NK-92 treated with Interleukin-12 subunit alpha and Interleukin-12 subunit beta, amount 100 ng/mL, for 24 hours (cell line): ENCODE results near the gene GBP3.
"Not testable (repeated sequence)": the region's sequence is repeated elsewhere in the genome, so short reads cannot be mapped to it uniquely, and the experiment has no call there.

Experiments used
- DNase-seq: peaks from one replicate; lab custom pipeline; 2025; lab: John Stamatoyannopoulos, UW

Gene GBP3

DNA sequence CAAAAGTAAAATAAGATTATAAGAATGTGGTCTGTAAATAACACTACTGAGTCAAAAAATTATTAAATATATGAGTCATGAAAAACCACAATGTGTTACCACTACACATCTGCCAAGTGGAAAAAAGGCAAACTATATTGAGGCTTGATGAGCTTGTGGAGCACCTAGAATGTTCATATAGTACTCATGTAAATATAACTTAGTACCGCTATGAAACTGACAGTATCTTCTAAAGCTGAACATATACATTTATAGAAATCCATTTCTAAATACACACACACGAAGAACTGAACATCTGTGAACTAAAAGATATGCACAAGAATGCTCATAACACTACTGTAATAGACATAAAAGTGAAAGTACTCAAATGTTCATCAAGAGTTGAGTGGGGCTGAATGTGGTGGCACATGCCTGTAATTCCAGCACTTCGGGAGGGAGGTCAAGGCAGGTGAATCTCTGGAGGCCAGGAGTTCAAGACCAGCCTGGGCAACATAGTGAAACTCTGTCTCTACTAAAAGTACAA, 18.5 kb upstream of the GBP3 start:
- no peak for DNase-seq

DNA sequence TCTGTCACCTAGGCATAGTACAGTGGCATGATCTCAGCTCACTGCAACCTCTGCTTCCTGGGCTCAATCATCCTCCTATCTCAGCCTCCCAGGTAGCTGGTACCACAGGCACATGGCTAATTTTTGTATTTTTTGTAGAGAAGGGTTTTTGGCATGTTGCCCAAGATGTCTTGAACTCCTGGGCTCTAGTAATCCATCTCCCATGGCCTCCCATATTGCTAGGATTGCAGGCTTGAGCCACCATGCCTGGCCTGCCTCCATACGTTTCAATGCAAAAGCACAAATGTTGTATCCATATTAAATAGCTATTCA, 17.6 kb upstream of the GBP3 start:
- DNase-seq = no peak

DNA sequence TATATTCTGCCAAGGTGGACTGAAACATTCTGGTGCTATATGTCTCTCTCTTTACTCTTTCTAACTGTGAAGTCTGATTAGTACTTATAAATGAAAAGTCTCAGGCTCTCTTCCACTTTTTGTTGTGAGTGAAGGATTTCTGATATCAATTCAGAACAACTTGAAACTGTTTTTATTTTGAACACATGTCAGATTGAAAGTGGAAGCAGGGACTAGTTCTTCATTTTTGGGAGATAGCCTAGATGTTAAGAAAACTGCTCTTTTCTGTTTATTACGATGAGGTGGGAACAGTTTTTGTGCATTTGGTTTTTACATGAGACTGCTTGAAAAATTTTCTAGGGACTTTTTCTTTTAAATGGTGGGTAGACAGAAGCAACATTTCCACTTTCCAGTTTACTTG, 14.5 kb upstream of the GBP3 start:
- DNase-seq = no peak

DNA sequence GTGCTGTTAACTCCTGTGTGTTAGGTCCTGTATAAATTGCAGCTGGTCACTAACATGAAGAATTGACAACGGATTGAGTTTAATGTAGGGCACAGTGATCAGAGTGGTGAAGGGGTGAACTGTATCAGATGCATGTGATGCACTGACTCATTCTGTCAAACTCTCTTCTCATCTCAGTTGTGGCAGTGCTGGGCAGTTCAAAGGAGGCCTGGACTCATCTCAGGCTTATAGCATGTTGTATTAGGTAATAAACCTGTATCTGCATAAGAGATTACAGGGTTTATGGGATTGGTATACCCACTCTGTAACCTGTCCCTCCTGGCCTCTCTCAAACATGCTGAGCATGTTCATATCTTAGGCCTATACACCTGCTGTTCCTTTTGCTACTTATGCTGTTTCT, 12.4 kb upstream of the GBP3 start:
- no peak for DNase-seq

DNA sequence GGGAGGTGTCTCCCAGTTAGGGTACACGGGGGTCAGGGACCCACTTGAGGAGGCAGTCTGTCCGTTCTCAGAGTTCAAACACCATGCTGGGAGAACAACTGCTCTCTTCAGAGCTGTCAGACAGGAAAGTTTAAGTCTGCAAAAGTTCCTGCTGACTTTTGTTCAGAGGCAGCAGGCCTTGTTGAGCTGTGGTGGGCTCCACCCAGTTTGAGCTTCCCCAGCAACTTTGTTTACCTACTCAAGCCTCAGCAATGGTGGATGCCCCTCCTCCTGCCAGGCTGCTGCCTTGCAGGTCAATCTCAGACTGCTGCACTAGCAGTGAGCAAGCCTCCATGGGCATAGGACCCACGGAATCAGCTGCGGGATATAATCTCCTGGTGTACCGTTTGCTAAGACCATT, 11.3 kb upstream of the GBP3 start:
- DNase-seq = not testable (repeated sequence)

DNA sequence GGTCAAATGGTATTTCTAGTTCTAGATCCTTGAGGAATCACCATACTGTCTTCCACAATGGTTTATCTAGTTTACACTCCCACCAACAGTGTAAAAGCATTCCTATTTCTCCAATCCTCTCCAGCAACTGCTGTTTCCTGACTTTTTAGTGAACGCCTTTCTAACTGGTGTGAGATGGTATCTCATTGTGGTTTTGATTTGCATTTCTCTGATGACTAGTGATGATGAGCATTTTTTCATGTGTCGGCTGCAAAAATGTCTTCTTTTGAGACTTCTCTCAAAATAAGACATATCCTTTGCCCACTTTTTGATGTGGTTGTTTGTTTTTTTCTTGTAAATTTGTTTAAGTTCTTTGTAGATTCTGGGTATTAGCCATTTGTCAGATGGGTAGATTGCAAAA, 6.4 kb upstream of the GBP3 start:
- not testable (repeated sequence) for DNase-seq

DNA sequence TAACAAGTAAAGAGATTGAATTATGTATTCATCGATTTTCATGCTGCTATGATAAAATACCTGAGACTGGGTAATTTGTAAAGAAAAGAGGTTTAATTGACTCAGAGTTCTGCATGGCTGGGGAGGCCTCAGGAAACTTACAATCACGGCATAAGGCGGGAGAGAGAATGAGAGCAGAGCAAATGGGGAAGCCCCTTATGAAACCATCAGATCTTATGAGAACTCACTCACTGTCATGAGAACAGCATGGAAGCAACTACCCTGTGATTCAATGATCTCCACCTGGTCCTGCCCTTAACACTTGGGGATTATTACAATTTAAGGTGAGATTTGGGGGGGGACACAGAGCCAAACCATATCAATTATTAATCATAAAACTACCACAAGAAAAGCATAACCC, 3.3 kb upstream of the GBP3 start:
- no peak for DNase-seq

DNA sequence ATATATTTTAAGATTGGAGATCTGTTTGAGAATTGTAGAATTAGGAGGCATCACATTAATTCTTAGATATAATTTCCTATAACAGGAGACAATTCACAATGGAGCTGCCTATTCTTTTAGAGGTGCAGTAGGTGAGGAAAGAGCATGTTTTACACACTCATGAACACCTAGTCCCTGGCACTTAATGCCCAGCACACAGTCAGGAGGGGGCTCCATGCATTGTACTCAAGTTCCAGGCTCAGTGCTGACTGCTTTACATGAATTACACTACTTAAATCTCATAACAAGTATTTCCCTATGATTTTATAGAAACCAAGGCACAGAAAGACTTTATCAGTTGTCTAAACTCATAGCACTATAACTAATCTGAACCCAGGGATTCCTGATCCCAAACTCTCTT, 360 bp upstream of the GBP3 start:
- DNase-seq = no peak

DNA sequence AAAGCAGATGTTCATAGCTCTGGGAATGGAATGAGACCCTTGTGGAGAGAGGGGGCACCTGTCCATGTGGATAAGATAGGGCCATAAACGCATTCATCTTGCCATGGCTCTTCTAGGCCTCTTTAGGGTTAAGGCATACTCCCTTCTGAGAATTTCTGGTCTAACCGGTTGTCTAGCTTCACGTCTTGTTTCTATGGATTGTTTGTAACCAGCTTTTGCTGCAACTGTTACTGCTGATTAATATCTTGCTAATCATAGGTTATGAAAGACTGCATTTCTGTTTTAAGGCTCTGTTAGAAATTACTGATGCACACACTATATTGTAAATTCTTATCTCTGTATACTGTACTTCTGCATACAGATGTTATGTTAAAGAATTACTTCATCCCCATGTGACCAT, 4.3 kb downstream of the GBP3 start:
- DNase-seq = not testable (repeated sequence)

DNA sequence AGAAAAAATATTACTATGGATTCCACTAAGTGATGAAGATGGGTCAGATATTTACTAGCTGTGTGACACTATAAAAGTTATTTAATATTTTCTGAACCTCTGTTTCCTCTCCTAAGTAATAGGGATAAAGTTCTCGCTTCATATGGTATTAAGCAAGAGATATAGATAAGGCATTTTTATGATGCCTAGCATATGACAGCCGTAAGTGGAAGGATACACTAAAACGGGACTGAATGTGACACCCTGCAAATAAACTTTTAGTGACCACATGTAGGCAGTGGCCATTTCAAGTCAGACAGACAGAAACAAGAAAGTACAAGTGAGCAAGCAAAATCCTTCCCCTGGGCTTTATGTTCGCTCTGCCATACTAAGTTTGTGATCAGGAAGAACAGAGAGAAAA, 14.2 kb downstream of the GBP3 start:
- DNase-seq = no peak

DNA sequence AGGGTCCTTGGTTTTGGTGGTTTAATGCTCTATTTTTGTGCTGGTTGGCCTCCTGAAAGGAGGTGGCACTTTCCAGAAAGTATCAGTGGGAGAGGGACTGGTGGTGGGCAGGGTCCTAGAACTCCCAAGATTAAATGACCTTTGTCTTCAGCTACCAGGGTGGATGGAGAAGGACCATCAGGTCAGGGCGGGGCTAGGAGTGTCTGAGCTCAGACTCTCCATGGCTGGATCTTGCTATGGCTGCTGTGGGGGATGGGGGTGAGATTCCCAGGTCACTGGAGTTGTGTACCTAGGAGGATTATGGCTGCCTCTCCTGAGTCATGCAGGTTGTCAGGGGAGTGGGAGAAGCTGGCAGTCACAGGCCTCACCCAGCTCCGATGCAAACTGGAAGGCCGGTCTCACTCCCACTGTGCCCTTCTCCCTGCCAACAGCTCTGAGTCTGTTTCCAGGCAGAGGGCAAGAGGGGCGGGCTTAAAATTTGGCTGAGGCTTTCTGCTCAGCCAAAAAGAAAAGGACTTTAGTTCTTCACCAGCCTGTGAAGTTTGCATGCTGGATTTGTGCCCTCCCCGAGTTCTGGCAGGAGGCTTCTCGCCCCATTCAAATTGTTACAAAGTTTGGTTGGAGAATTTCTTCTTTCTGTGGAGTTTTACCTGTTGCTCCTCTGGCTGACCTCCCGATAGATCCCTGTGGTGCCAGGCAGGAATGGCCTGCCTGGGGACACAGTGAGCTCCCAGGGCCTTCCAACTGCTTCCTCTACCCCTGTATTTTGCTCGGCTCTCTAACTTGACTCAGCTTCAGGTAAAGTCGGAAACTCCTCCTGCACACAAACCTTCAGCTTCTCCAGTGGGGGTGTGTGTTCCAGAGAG, 17.1 kb downstream of the GBP3 start:
- no peak for DNase-seq

DNA sequence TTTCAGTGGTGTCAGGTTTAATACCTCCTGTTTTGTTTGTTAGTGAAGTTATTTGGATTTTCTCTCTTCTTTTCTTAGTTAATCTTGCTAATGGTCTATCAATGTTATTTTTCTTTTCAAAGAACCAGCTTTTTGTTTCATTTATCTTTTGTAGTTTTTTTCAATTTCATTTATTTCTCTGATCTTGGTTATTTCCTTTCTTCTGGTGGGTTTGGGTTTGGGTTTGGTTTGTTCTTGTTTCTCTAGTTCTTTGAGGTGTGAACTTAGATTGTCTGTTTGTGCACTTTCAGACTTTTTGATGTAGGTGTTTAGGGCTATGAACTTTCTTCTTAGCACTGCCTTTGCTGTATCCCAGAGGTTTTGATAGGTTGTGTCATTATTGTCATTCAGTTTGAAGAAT, 20.5 kb downstream of the GBP3 start:
- not testable (repeated sequence) for DNase-seq

DNA sequence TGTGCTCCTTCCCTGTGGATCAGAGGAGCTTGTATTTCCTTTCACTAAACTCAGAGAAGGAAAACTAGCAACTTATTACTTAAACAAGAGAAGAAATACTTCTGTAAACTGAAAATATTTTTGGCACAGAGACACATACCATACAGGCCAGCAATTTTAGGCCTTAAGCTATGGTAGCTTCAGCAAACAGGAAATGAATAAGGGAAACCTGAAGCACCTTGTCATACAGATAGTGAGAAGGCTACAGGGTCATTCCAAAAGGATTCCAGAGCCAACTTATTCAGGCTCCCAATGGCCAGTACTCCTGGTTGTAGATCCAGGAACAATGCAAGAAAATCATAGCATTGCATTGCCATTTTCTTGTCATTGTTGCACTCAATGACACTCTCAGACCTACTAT, 21.2 kb downstream of the GBP3 start:
- no peak for DNase-seq

DNA sequence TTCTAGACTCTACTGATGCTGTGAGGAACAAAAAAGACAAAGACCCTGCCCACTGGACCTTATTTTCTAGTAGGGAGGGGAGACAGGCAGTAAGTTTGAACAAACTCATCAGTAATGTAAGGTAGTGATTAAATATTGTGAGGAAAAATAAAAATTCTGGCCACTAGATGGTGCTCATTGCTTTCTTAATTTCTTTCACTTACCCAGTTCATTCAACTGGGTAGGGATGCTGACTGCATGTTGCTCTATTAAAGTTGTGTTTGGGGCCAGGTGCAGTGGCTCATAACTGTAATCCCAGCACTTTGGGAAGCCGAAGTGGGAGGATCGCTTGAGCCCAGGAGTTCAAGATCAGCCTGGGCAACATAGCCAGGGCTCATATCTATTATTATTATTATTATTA, 23.9 kb downstream of the GBP3 start:
- DNase-seq = no peak

DNA sequence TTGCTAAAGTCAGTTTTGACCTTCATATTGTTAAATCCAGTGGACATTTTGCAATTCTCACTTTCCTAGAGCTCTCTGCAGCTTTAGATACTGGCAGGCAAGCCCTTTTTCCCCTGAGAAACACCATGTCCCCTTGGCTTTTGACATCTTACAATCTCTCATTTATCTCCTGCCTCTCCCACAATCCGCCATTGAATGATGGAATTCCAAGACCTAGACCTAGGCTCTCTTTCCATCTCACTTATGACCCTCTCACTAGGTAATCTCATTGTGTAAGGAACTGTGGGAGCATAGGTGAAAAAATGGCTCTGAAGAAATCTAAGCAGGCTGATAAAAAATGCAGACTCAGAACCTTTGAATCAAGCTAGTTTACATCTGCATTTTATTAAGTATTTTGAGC, 32.2 kb downstream of the GBP3 start:
- DNase-seq = no peak

DNA sequence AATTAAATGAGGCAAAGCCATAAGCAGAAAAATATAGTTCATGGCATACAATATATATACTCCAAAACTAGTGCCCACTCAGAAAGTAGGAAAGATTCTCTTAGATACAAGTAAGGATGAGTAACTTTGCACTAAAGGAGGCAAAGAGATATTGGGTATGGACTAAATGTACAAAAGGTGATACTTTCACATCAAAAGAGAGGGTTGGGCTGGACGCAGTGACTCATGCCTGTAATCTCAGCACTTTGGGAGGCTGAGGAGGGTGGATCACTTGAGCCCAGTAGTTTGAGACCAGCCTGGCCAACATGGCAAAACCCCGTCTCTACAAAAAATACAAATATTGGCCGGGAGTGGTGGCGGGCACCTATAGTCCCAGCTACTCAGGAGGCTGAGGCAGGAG, 37.0 kb downstream of the GBP3 start:
- DNase-seq = peak; percentile 21

DNA sequence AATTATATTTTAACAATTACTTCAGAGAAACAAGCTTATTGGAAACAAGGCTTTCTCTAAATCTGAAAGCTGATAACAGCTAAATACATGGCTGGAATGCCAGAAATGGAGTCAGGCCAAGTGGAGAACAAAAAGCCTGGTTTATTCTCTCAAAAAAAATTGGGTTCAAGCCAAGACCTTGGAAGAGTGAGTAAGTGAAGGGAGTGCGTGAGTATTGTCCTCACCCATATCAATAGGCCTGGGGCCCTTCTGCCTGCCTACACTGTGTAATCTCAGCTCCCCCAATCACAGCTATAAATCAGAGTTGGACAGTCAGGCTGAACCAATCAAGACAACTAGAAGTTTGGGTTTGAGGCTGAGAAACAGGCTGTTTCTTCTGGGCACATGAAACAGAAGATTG, 37.6 kb downstream of the GBP3 start:
- DNase-seq = no peak

DNA sequence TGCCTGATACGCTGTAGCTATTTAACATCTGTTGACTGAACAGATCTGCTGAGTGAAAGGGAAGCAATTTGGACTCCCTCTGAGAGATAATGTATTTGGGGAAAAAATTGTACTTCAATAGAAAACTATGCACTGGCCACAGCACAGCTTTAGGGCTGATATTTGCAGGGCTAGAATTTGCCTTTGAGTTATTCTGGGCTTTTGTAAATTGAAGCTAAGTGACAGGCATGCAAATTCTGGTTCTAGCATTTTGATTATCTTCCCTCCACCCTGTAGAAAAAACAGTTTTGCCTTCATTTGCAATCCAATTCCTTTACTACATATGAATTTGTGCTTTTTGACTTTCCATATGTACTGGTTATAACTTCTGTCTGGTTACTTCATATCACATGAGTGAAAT, 38.1 kb downstream of the GBP3 start:
- DNase-seq = no peak

DNA sequence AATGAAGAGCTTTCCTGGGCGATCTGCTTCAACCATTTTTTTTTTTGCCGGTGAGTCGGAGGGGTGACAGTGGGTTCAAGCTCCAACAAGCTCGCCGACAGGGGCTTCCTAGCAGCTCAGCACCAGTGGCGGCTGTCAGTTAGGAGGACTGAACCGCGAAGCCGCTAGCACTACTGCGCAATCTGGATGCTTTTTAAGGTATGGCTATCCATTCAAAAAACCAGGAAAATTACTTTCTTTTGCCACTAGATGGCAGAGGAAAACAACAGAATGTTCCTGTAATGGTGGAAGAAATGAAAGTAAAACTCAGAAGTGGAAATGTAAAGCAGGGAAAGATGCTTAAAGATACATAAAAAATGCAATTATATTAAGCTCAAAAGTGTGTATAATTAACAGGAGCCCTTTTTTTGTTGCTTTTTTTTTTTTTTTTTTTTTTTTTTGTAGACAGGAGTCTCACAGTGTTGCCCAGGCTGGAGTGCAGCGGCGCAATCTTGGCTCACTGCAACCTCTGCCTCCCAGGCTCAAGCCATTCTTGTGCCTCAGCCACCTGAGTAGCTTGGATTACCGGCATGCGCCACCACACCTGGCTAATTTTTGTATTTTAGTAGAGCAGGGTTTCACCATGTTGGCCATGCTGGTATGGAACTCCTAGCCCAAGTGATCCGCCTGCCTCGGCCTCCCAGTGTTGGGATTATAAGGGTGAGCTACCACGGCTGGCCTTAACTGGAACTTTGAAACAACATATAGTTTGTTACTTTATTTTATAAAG, 38.7 kb downstream of the GBP3 start:
- peak; percentile 7 for DNase-seq

DNA sequence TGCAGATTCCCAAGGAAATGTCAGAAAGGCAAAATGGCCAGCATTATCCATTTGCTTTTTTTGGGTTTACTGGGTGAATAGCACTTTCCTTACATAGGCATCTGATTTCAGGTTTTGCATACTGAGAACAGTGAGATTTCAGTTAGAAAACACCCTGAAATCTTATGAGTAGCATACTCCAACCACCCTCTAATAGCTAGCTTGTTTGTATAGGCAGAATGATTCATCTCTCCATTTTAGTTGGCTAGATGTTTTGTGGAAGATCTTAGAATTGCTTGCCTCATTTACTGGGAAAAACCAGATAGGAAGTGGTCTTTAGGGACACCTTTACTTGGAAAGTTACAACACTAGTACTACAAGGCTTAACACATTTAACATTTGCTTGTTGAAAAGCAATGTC, 40.6 kb downstream of the GBP3 start:
- no peak for DNase-seq

DNA sequence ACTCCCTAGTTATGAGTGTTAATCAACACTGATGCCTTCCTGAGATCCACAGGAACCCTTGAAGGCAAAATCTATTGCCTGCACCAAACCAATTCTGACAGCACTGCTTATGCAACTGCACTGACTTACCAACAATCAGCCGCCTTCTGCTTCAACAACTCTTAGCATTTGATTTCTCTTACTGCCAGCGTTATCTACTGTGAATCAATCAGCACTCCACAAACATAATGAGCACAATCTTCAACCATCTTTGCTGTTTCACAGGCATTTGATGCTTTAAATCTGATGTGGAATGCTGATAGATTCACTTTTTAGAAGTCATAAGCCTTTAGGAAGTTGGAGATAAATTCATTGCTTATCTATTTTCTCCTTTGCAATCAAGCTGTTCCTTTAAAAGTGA, 41.2 kb downstream of the GBP3 start:
- not testable (repeated sequence) for DNase-seq

DNA sequence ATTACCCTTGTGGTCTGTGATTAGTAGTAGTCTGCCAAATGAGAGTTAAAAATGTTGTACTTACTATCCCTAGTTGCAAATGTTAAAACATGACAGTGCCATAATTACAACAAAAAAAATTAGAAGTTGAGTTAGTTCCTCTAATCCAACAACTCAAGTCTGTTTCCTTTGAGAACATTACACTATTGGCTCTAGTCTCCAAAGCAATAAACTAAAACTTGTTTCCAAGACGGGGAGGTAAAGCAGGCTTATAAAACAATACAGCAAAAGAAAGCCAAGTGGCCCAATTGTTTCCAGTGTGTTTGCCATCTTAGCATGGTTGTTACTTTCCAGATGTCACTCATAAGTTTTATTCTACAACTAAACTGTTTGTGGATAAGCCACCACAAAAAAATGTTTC, 41.8 kb downstream of the GBP3 start:
- DNase-seq = no peak

DNA sequence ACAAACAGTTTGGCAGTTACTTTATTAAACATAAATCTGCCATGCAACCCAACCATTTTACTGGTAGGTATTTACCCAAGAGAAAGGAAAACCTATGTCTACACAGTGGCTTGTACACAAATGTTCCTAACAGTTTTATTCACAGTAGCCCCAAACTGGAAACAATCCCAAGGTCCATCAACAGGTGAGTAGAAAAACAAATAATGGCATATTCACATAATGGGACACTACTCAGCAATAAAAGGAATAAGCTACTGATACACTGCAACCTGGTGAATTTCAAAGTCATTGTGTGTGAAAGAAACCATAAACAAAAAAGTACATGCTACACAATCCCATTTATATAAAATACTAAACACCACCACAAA, 42.9 kb downstream of the GBP3 start:
- no peak for DNase-seq
